AG04450 (cell line): ENCODE measurements around the gene TEX52. TPM values are rescaled to one million over a fixed set of nuclear protein-coding genes. Genes with fewer than 3 reads are reported as not detected.

Source experiments
- CTCF ChIA-PET: fragments of 300-600, 350-600 bp; formaldehyde crosslinking; extraction: SDS; loops from one replicate; lab custom pipeline; 2022; ENCODE audit warnings: antibody characterized with exemption, inconsistent platforms; lab: Charles Lee
- POLR2A ChIA-PET: fragments of 350-600 bp; formaldehyde crosslinking; extraction: SDS; loops from one replicate; lab custom pipeline; 2021; ENCODE audit warnings: antibody characterized with exemption, inconsistent platforms; lab: Yijun Ruan, JAX
- DNase-seq: peaks from one replicate; pipeline ENCODE4 v3.0.0-alpha.2; 2011; ENCODE audit warnings: low read depth, low spot score
- H3K27ac ChIP-seq: one replicate; pipeline ENCODE4 v1.5.1; 2012; ENCODE audit warnings: low read depth, low read length, control low read depth
- H3K27me3 ChIP-seq: one replicate; pipeline ENCODE4 v1.6.0; 2012; ENCODE audit warnings: low read length; ENCODE audit not compliant: control insufficient read depth, insufficient read depth
- H3K4me3 ChIP-seq: 2 replicates; pipeline ENCODE4 v1.5.1; 2011; ENCODE audit warnings: mild to moderate bottlenecking, low read depth, low read length, control low read depth
- H3K9me3 ChIP-seq: 2 replicates; pipeline ENCODE4 v1.5.1; 2012; ENCODE audit warnings: low read length; ENCODE audit not compliant: control insufficient read depth, insufficient read depth
- CTCF ChIP-seq: IDR thresholded peaks from 2 replicates; pipeline ENCODE4 v1.5.1; 2011; ENCODE audit warnings: low read depth, low read length, control low read depth, inconsistent platforms
- polyA plus RNA-seq: library from polyadenylated mRNA; depleted of rRNA; stranded (reverse); fragments of >200 nt; gene quantifications from 2 replicates; pipeline ENCODE4 v1.2.3, GENCODE V29; 2011

Gene TEX52
- polyA plus RNA-seq, 1 experiment = not detected

- no peak for TF ChIP-seq CTCF
- H3K27ac ChIP-seq = no peak overlapping the region
- DNase-seq = no peak
- no peaks in the 10 kb centered on the region for H3K9me3 ChIP-seq
- H3K4me3 ChIP-seq = no peak overlapping the region
- POLR2A ChIA-PET = no interaction called here
- CTCF ChIA-PET = interaction anchor here (0.8 kb wide), 1 partner anchor 181 kb away, joined by 3 read pairs; no protein-coding TSS in a partner anchor
- H3K27me3 ChIP-seq = no peaks in the 10 kb centered on the region
Observed at GRCh38 chr12:2860170-2860569, 3.3 kb upstream of the TEX52 start.

GRCh38 chr12:2858944-2859421 is 2.1 kb upstream of the TEX52 start:
- H3K4me3 ChIP-seq = no peak overlapping the region
- H3K27ac ChIP-seq = no peak overlapping the region
- no peaks in the 10 kb centered on the region for H3K9me3 ChIP-seq
- no peak for TF ChIP-seq CTCF
- POLR2A ChIA-PET = no interaction called here
- DNase-seq = no peak
- CTCF ChIA-PET = interaction anchor here (1.4 kb wide), 1 partner anchor 214 kb away, joined by 3 read pairs; no protein-coding TSS in a partner anchor
- no peaks in the 10 kb centered on the region for H3K27me3 ChIP-seq

GRCh38 chr12:2858334-2858733 is 1.5 kb upstream of the TEX52 start:
- no peaks in the 10 kb centered on the region for H3K9me3 ChIP-seq

GRCh38 chr12:2857576-2857975 is 737 bp upstream of the TEX52 start:
- ChIA-PET CTCF (interaction anchor here (1.1 to 1.4 kb wide), 2 partner anchors 177 to 215 kb away, joined by 3 to 4 read pairs; no protein-coding TSS in a partner anchor), POLR2A (interaction anchor here (1.2 kb wide), 1 partner anchor 12 kb away, joined by 4 read pairs; no protein-coding TSS in a partner anchor)
- Histone ChIP-seq H3K27ac (no peak overlapping the region), H3K9me3 (no peaks in the 10 kb centered on the region), H3K27me3 (no peaks in the 10 kb centered on the region), H3K4me3 (no peak overlapping the region)
- TF ChIP-seq CTCF = no peak
- no peak for DNase-seq

More at GRCh38 chr12:2858334-2858733, 1.5 kb upstream of the TEX52 start:
- Histone ChIP-seq H3K27me3 (no peaks in the 10 kb centered on the region), H3K4me3 (no peak overlapping the region), H3K27ac (no peak overlapping the region)
- CTCF ChIA-PET = interaction anchor here (1.4 kb wide), 1 partner anchor 215 kb away, joined by 3 read pairs; no protein-coding TSS in a partner anchor
- POLR2A ChIA-PET = interaction anchor here (1.2 kb wide), 1 partner anchor 13 kb away, joined by 4 read pairs; no protein-coding TSS in a partner anchor
- TF ChIP-seq CTCF = no peak
- DNase-seq = no peak

GRCh38 chr12:2856051-2856450 is 788 bp downstream of the TEX52 start:
- Histone ChIP-seq H3K9me3 (no peaks in the 10 kb centered on the region), H3K27me3 (no peaks in the 10 kb centered on the region), H3K27ac (no peak overlapping the region), H3K4me3 (no peak overlapping the region)
- no peak for TF ChIP-seq CTCF
- POLR2A ChIA-PET = no interaction called here
- CTCF ChIA-PET = interaction anchor here (0.9 kb wide), 1 partner anchor 17 kb away, joined by 3 read pairs; no protein-coding TSS in a partner anchor
- DNase-seq = no peak
